Upper lobe of right lung (tissue), 1 donor: ENCODE data around the gene UQCC2. TPM values are rescaled to one million over a fixed set of nuclear protein-coding genes. Genes with fewer than 3 reads are reported as not detected.

Experiments used
- ATAC-seq: fragments of 200-7000 bp; cut with Tn5 transposase; one replicate; pipeline ENCODE4 v1.9.1; 2020; ENCODE audit warnings: mild to moderate bottlenecking, moderate library complexity
- DNase-seq: peaks from one replicate; pipeline ENCODE4 v3.0.0-alpha.2; 2020
- H3K27ac ChIP-seq: fragments of 200-600 bp; one replicate; pipeline ENCODE4 v1.8.0; 2022
- H3K27me3 ChIP-seq: fragments of 200-600 bp; one replicate; pipeline ENCODE4 v1.8.0; 2022; ENCODE audit warnings: mild to moderate bottlenecking
- H3K36me3 ChIP-seq: fragments of 200-600 bp; one replicate; pipeline ENCODE4 v1.8.0; 2022
- H3K4me1 ChIP-seq: fragments of 200-600 bp; one replicate; pipeline ENCODE4 v1.8.0; 2022
- H3K4me3 ChIP-seq: fragments of 200-600 bp; one replicate; pipeline ENCODE4 v1.8.0; 2022; ENCODE audit warnings: mild to moderate bottlenecking
- H3K9me3 ChIP-seq: fragments of 200-600 bp; one replicate; pipeline ENCODE4 v1.8.0; 2022
- intact Hi-C: fragments of 100-400 bp; cut with DNase I; formaldehyde crosslinking; loops from one replicate; pipeline ENCODE4 v1.11.0; 2022
- total RNA-seq: library from RNA; stranded (reverse); fragmentation: NEBNext Ultra II Directional; extraction: Animal tissue kit (Norgen Biotek cat#: 25700); gene quantifications from one replicate; pipeline ENCODE4 v1.2.1, GENCODE V29; 2021
- TF ChIP-seq, protein P1 (sequence below): fragments of 200-600 bp; IDR thresholded peaks from one replicate; pipeline ENCODE4 v1.8.0; 2022; ENCODE audit warnings: antibody characterized with exemption
- donor health status: DM: no; HTN: yes; CAD: no; lungs with severe emphysema.

UQCC2 gene
- total RNA-seq, 1 donor from 2014 or later: 40.6 TPM

DNA sequence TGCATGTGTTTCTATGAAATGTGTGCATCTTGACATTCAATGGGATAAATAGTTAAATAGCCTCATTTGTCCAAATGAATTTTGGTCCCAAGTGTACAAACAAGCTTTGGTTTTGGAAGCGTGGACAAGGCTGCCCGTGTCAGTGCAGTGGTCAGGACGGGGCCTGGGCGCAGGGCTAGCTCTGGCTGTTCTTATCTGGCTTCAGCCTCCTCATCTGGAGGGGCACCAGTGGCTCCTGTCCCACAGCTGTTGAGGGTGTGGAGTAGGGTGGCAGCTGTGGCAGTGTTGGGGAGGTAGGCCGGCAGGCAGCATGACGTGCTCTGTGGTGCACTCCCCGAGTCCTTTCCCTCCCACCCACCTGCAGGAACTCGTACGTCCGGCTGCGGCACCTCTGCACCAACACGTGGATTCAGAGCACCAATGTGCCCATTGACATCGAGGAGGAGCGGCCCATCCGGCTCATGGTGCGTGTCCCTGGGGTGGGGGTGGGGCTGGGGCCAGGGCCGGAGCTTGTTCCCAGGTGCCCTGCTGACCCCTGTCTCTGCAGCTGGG is 46.9 kb downstream of the UQCC2 start:
- intact Hi-C loops: no loop called here
- DNase-seq (no peak), ATAC-seq (no peak)
- no peaks in the 10 kb centered on the region for H3K27me3 ChIP-seq
- peaks cover 67% of the 10 kb centered on the region for H3K36me3 ChIP-seq
- H3K27ac ChIP-seq: no peak overlapping the region
- no peak overlapping the region for H3K4me3 ChIP-seq
- H3K4me1 ChIP-seq: no peaks in the 10 kb centered on the region
- H3K9me3 ChIP-seq: no peaks in the 10 kb centered on the region
- TF ChIP-seq, protein P1, sequence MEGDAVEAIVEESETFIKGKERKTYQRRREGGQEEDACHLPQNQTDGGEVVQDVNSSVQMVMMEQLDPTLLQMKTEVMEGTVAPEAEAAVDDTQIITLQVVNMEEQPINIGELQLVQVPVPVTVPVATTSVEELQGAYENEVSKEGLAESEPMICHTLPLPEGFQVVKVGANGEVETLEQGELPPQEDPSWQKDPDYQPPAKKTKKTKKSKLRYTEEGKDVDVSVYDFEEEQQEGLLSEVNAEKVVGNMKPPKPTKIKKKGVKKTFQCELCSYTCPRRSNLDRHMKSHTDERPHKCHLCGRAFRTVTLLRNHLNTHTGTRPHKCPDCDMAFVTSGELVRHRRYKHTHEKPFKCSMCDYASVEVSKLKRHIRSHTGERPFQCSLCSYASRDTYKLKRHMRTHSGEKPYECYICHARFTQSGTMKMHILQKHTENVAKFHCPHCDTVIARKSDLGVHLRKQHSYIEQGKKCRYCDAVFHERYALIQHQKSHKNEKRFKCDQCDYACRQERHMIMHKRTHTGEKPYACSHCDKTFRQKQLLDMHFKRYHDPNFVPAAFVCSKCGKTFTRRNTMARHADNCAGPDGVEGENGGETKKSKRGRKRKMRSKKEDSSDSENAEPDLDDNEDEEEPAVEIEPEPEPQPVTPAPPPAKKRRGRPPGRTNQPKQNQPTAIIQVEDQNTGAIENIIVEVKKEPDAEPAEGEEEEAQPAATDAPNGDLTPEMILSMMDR: no peak

DNA sequence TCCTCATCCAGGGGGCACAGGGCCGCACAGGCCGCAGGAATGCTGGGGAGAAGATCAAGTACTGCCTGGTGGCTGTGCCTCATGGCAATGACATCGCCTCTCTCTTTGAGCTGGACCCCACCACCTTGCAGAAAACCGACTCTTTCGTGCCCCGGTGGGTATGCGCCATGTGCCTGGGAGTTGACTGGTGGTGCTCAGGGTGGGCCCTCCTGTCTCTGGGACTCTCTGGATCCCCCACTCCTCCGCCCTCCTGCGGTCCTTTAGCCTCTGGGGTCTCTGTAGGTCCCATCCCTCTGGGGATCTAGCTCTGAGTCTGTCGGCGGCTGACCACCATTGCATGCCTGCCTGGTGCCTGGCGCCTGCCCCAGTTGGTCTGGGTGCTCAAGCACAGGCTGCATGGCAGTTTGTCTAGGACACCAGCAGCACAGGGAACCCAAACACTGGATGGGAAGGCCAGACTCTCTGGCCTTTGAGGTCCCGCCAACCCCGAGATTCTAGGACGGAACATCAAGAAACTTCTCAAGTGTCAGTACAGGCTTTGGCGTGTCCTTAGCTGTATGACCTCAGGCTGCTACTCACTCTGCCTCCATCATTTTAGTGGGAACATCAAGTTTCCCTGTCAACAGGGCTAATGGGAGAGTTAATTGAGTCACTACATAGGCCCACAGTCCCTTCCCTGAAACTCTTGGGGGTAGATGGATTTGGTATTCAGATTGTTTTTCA is 47.6 kb downstream of the UQCC2 start:
- Histone ChIP-seq H3K27ac (no peak overlapping the region), H3K27me3 (no peaks in the 10 kb centered on the region), H3K4me1 (no peaks in the 10 kb centered on the region), H3K9me3 (no peaks in the 10 kb centered on the region), H3K36me3 (peaks cover 65% of the 10 kb centered on the region), H3K4me3 (no peak overlapping the region)
- TF ChIP-seq, protein P1: no peak
- DNase-seq (no peak), ATAC-seq (no peak)
- intact Hi-C loops: no loop called here

GRCh38 chr6:33663028-33663427 is 48.5 kb downstream of the UQCC2 start:
- intact Hi-C loops: no loop called here
- Histone ChIP-seq H3K9me3 (no peaks in the 10 kb centered on the region), H3K27me3 (no peaks in the 10 kb centered on the region), H3K36me3 (peaks cover 65% of the 10 kb centered on the region), H3K4me3 (no peak overlapping the region), H3K27ac (no peak overlapping the region), H3K4me1 (no peaks in the 10 kb centered on the region)
- DNase-seq: no peak
- TF ChIP-seq, protein P1: no peak
- ATAC-seq: no peak

DNA sequence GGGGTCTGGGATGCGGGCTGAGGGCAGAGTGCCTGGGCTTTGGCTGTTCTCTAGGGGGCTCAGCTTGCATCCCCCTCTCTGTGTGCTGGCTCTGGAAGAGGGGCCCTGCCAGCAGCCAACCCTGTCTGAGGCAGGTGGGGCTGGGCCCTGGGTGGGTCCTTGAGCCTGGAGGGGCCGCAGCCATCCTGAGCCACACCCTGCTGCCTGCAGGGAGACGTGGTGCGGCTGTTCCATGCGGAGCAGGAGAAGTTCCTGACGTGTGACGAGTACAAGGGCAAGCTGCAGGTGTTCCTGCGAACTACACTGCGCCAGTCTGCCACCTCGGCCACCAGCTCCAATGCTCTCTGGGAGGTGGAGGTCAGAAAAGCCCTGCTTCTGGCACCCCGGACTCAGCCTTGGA is 49.2 kb downstream of the UQCC2 start:
- Histone ChIP-seq H3K4me3 (no peak overlapping the region), H3K9me3 (no peaks in the 10 kb centered on the region), H3K27ac (no peak overlapping the region), H3K4me1 (no peaks in the 10 kb centered on the region), H3K36me3 (peaks cover 62% of the 10 kb centered on the region), H3K27me3 (no peaks in the 10 kb centered on the region)
- TF ChIP-seq, protein P1: no peak
- DNase-seq (no peak), ATAC-seq (peak; percentile 5)
- intact Hi-C loops: no loop called here

DNA sequence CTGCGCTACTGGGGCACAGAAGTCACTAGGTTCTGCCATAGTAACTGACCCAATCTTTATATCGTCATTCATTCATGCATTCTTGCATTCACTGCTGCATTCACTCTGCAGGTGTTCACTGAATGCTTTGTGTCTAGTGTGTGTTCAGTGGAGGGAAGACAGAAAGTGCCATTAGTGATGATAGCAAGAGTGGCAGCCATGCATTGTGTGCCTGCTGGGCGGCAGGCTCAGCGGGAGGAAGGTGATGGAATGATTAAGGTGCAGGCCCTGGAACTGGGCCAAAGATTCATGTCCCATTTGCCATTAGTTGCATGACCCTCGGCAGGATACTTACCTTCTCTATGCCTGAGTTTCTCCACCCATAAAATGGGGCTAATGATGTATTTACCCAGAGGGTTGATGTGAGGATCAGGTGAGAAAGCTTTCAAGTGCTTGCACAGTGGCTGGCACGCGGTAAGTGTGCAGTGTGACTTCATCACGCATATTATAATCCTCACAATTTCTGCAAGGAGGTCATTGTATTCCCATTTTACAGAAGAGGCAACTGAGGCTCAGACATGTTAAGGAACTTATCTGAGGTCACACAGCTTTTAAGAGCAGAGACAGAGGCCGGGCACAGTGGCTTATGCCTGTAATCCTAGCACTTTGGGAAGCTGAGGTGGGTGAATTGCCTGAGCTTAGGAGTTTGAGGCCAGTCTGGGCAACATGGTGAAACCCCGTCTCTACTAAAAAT is 50.2 kb downstream of the UQCC2 start:
- Histone ChIP-seq H3K9me3 (no peaks in the 10 kb centered on the region), H3K27ac (no peak overlapping the region), H3K36me3 (peaks cover 57% of the 10 kb centered on the region), H3K4me3 (no peak overlapping the region), H3K4me1 (no peaks in the 10 kb centered on the region), H3K27me3 (no peaks in the 10 kb centered on the region)
- ATAC-seq: no peak
- no peak for DNase-seq
- TF ChIP-seq, protein P1: no peak
- intact Hi-C loops: no loop called here
